ENCODE data around the gene CCT3.

Gene CCT3

DNA sequence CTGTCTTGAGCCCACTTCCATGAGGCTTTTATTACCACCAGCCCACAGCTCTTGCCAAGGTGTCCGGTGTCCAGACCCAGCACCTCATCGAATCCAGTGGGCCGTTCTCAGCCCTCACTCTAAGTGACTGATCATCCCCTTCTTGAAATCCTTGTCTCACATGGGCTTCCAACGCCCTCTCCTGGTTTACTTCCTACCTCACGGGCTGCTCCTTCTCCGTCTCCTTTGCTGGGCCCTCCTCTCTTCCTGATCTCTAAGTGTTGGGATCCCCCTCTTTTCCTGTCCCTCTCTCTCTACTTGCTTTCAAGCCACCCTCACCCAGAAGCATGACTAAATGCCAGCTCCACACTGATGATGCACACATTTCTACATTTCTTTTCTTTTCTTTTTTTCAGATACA is 21.9 kb upstream of the CCT3 start:
- Histone ChIP-seq H3K4me3 (ENCODE audit: low read length) (no peak overlapping the region), H2AFZ (ENCODE audit: low read length) (no peak overlapping the region), H4K20me1 (ENCODE audit: insufficient read depth, low read length) (no peaks in the 10 kb centered on the region), H3K36me3 (replicated peaks; ENCODE audit: insufficient read depth, low read length) (no peaks in the 10 kb centered on the region), H3K27me3 (replicated peaks; ENCODE audit: insufficient read depth, low read length) (peaks cover 27% of the 10 kb centered on the region), H3K9me3 (replicated peaks; ENCODE audit: insufficient read depth, low read length) (no peaks in the 10 kb centered on the region), H3K4me2 (ENCODE audit: low read depth, low read length) (no peak overlapping the region), H3K27ac (ENCODE audit: low read length) (no peak overlapping the region), H3F3A (ENCODE audit: insufficient read depth, low read length) (no peaks in the 10 kb centered on the region), H3K4me1 (ENCODE audit: low read length) (0 out of 2 replicates have a peak, but pooled peaks cover 8% of the 10 kb centered on the region), H3K9me2 (replicated peaks; ENCODE audit: insufficient read depth, low read length) (no peaks in the 10 kb centered on the region), H3K9ac (ENCODE audit: low read length) (no peak overlapping the region), H3K79me2 (ENCODE audit: low read length) (no peaks in the 10 kb centered on the region)
- no peak for DNase-seq
- TF ChIP-seq EZH2 (optimal IDR thresholded peaks at IDR 0.05; ENCODE audit: low read depth, low read length): no peak
- TF ChIP-seq, protein P1, sequence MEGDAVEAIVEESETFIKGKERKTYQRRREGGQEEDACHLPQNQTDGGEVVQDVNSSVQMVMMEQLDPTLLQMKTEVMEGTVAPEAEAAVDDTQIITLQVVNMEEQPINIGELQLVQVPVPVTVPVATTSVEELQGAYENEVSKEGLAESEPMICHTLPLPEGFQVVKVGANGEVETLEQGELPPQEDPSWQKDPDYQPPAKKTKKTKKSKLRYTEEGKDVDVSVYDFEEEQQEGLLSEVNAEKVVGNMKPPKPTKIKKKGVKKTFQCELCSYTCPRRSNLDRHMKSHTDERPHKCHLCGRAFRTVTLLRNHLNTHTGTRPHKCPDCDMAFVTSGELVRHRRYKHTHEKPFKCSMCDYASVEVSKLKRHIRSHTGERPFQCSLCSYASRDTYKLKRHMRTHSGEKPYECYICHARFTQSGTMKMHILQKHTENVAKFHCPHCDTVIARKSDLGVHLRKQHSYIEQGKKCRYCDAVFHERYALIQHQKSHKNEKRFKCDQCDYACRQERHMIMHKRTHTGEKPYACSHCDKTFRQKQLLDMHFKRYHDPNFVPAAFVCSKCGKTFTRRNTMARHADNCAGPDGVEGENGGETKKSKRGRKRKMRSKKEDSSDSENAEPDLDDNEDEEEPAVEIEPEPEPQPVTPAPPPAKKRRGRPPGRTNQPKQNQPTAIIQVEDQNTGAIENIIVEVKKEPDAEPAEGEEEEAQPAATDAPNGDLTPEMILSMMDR (IDR thresholded peaks at IDR 0.05; ENCODE audit: low read length): no peak
- TF ChIP-seq EZH2phosphoT487 (IDR thresholded peaks at IDR 0.05; ENCODE audit: low read length): no peak

DNA sequence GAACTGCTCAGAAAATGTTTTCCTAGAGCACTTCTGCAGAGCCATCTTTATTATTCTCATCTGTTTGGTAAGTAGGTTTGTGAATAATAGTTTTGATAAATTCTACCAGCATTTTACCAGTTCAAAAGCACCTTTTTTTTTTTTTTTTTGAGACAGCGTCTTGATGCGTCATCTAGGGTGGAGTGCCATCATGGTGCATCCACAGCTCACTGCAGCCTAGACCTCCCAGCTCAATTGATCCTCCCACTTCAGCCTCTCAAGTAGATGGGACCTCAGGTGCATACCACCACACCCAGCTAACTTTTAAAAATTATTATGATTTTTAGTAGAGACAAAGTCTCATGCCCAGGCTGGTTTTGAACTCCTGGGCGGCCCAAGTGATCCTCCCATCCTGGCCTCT is 21.2 kb upstream of the CCT3 start:
- TF ChIP-seq EZH2phosphoT487 (IDR thresholded peaks at IDR 0.05; ENCODE audit: low read length): no peak
- no peak for TF ChIP-seq EZH2 (optimal IDR thresholded peaks at IDR 0.05; ENCODE audit: low read depth, low read length)
- TF ChIP-seq, protein P1 (IDR thresholded peaks at IDR 0.05; ENCODE audit: low read length): no peak
- no peak overlapping the region for H3K9ac ChIP-seq (ENCODE audit: low read length)
- no peak for DNase-seq
- H3K27me3 ChIP-seq (replicated peaks; ENCODE audit: insufficient read depth, low read length): peaks cover 33% of the 10 kb centered on the region
- no peaks in the 10 kb centered on the region for H3F3A ChIP-seq (ENCODE audit: insufficient read depth, low read length)
- H3K27ac ChIP-seq (ENCODE audit: low read length): no peak overlapping the region
- H3K36me3 ChIP-seq (replicated peaks; ENCODE audit: insufficient read depth, low read length): no peaks in the 10 kb centered on the region
- no peak overlapping the region for H2AFZ ChIP-seq (ENCODE audit: low read length)
- no peaks in the 10 kb centered on the region for H3K9me2 ChIP-seq (replicated peaks; ENCODE audit: insufficient read depth, low read length)
- H3K4me3 ChIP-seq (ENCODE audit: low read length): no peak overlapping the region
- H3K4me1 ChIP-seq (ENCODE audit: low read length): 0 out of 2 replicates have a peak, but pooled peaks cover 8% of the 10 kb centered on the region
- no peaks in the 10 kb centered on the region for H4K20me1 ChIP-seq (ENCODE audit: insufficient read depth, low read length)
- no peak overlapping the region for H3K4me2 ChIP-seq (ENCODE audit: low read depth, low read length)
- H3K79me2 ChIP-seq (ENCODE audit: low read length): no peaks in the 10 kb centered on the region
- no peaks in the 10 kb centered on the region for H3K9me3 ChIP-seq (replicated peaks; ENCODE audit: insufficient read depth, low read length)

DNA sequence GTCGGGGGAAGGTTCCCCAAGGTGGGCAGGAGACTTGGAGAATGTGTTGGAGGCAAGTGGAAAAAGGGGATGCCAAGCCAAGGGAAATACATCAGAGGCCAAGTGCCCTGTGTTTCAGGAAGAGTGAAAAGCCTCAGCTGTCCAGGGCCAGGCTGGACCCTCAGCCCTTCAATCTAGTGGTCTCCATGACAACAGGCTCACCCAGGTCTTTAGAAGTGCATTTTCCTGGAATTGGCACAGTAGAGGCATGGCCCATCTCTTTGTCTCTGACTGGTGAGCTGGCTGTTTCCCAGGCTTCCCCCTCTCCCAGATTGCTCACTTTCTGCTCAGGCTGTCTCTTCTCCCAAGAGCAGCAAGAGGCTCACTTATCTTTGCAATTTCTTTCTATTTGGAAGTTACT is 20.5 kb upstream of the CCT3 start:
- Histone ChIP-seq H3K27me3 (replicated peaks; ENCODE audit: insufficient read depth, low read length) (peaks cover 33% of the 10 kb centered on the region), H3K36me3 (replicated peaks; ENCODE audit: insufficient read depth, low read length) (no peaks in the 10 kb centered on the region), H2AFZ (ENCODE audit: low read length) (no peak overlapping the region), H3K9ac (ENCODE audit: low read length) (no peak overlapping the region), H3K4me3 (ENCODE audit: low read length) (no peak overlapping the region), H3K9me3 (replicated peaks; ENCODE audit: insufficient read depth, low read length) (no peaks in the 10 kb centered on the region), H3K79me2 (ENCODE audit: low read length) (no peaks in the 10 kb centered on the region), H3K27ac (ENCODE audit: low read length) (no peak overlapping the region), H3K4me1 (ENCODE audit: low read length) (0 out of 2 replicates have a peak, but pooled peaks cover 8% of the 10 kb centered on the region), H3K9me2 (replicated peaks; ENCODE audit: insufficient read depth, low read length) (no peaks in the 10 kb centered on the region), H3F3A (ENCODE audit: insufficient read depth, low read length) (no peaks in the 10 kb centered on the region), H4K20me1 (ENCODE audit: insufficient read depth, low read length) (no peaks in the 10 kb centered on the region), H3K4me2 (ENCODE audit: low read depth, low read length) (no peak overlapping the region)
- DNase-seq: no peak
- TF ChIP-seq EZH2phosphoT487 (IDR thresholded peaks at IDR 0.05; ENCODE audit: low read length) (no peak), EZH2 (optimal IDR thresholded peaks at IDR 0.05; ENCODE audit: low read depth, low read length) (no peak)
- TF ChIP-seq, protein P1 (IDR thresholded peaks at IDR 0.05; ENCODE audit: low read length): no peak

Data from MM.1S (cell line).